Measurements from ENCODE around the gene NDUFC2. TPM values are rescaled to one million over a fixed set of nuclear protein-coding genes. Genes with fewer than 3 reads are reported as not detected.
"Not testable (repeated sequence)": the region's sequence is repeated elsewhere in the genome, so short reads cannot be mapped to it uniquely, and the experiment has no call there.

NDUFC2 gene
- total and polyA plus RNA-seq, 2 donors (not counting 3 experiments of a cell fraction or from before 2014, with no cell fraction given), result 226 to 318 TPM

DNA sequence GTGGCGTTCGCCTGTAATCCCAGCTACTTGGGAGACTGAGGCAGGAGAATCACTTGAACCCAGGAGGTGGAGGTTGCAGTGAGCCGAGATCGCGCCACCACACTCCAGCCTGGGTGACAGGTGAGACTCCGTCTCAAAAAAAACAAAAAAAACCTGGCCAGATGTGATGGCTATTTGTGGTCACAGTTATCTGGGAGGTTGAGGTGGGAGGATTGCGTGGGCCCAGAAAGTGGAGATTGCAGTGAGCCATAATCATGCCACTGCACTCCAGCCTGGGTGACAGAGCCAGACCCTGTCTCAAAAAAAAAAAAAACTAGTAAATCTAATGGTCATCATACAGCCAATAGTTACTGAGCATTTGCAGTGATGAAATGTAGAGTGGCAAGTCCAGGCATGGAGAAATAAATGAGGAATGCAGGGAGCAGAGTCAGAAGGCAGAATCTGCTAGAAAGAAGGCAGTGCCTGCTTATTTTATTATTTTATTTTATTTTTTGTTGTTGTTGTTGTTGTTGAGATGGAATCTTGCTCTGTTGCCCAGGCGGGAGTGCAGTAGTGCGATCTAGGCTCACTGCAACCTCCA lies 19.8 kb downstream of the NDUFC2 start:
- FAIRE-seq; DNase-seq (ENCODE audit: low read depth, low spot score); dilution Hi-C loops (cut with MboI; ENCODE audit: extremely low pct_ligation_motif_present, low sequenced_read_pairs); intact Hi-C loops (cut with micrococcal nuclease); H3K36me3 ChIP-seq (ENCODE audit: control insufficient read depth in 2 of 2, extremely low read depth in 1 of 2, insufficient read depth in 2 of 2, low read length in 2 of 2); H3K9me1 ChIP-seq (replicated peaks; ENCODE audit: control insufficient read depth, extremely low read depth, insufficient read depth, low read length); H2AFZ ChIP-seq (ENCODE audit: low read depth, low read length); H3K9ac ChIP-seq (replicated peaks; ENCODE audit: extremely low read depth, insufficient read depth, low read length); H3K4me2 ChIP-seq (ENCODE audit: insufficient read depth, low read length); H4K20me1 ChIP-seq (replicated peaks; ENCODE audit: control insufficient read depth, extremely low read depth, insufficient read depth, low read length); H3K9me3 ChIP-seq (replicated peaks; ENCODE audit: control insufficient read depth, insufficient read depth, low read length); POLR2A ChIA-PET; H3K27ac ChIP-seq (ENCODE audit: insufficient read depth, low read depth, low read length); H3K79me2 ChIP-seq (ENCODE audit: control insufficient read depth, insufficient read depth, low read length); H3K4me3 ChIP-seq (replicated peaks in 1 of 3; ENCODE audit: insufficient read depth in 1 of 3, low read depth in 1 of 3, low read length in 3 of 3); H3K4me1 ChIP-seq (ENCODE audit: control insufficient read depth, extremely low read depth, insufficient read depth, low read length); CTCF ChIA-PET; BruUV-seq (replicated peaks); H3K27me3 ChIP-seq (ENCODE audit: control insufficient read depth in 2 of 2, insufficient read depth in 2 of 2, low read length in 2 of 2): not testable (repeated sequence)

DNA sequence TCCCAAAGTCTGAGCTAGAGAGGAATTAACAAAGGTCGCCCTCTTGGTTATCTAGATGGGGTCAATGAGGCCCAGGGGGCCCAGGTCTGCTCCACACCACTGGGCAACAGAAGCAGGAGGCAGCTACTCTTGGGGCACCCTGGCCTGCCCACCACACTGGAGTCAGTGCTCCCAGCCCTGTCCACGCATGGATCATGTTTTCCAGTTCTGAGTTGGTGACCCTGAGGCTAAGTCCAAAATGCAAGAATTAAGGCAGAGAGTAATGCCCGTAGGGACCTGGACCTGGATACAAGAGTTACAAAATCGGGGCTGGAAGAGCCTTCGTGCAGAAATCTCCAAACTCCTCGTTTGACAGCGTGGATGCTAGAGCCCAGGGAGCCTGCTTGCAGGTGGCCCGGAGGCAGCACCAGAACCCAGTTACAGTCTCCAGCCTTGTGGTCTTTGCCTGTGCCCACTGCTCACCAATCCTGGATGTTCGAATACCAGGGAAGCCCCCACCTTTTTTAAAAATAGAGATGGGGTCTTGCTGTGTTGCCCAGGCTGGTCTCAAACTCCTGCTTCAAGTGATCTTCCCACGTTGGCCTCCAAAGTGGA lies 22.1 kb downstream of the NDUFC2 start:
- Histone ChIP-seq H2AFZ (ENCODE audit: low read depth, low read length) (no peak overlapping the region), H3K4me3 (replicated peaks in 1 of 3; ENCODE audit: insufficient read depth in 1 of 3, low read depth in 1 of 3, low read length in 3 of 3) (no peak overlapping the region), H3K4me1 (ENCODE audit: control insufficient read depth, extremely low read depth, insufficient read depth, low read length) (no peaks in the 10 kb centered on the region), H3K4me2 (ENCODE audit: insufficient read depth, low read length) (no peak overlapping the region), H3K9me1 (replicated peaks; ENCODE audit: control insufficient read depth, extremely low read depth, insufficient read depth, low read length) (no peaks in the 10 kb centered on the region), H3K36me3 (ENCODE audit: control insufficient read depth in 2 of 2, extremely low read depth in 1 of 2, insufficient read depth in 2 of 2, low read length in 2 of 2) (no peaks in the 10 kb centered on the region), H3K9ac (replicated peaks; ENCODE audit: extremely low read depth, insufficient read depth, low read length) (no peak overlapping the region), H3K79me2 (ENCODE audit: control insufficient read depth, insufficient read depth, low read length) (no peaks in the 10 kb centered on the region), H3K9me3 (replicated peaks; ENCODE audit: control insufficient read depth, insufficient read depth, low read length) (no peaks in the 10 kb centered on the region), H3K27me3 (ENCODE audit: control insufficient read depth in 2 of 2, insufficient read depth in 2 of 2, low read length in 2 of 2) (no peaks in the 10 kb centered on the region), H3K27ac (ENCODE audit: insufficient read depth, low read depth, low read length) (no peak overlapping the region), H4K20me1 (replicated peaks; ENCODE audit: control insufficient read depth, extremely low read depth, insufficient read depth, low read length) (no peaks in the 10 kb centered on the region)
- intact Hi-C loops (cut with micrococcal nuclease), result no loop called here
- dilution Hi-C loops (cut with MboI; ENCODE audit: extremely low pct_ligation_motif_present, low sequenced_read_pairs), result no loop called here
- POLR2A ChIA-PET, result no interaction called here
- DNase-seq (ENCODE audit: low read depth, low spot score) (no peak), FAIRE-seq (no peak)
- BruUV-seq (replicated peaks), result no TSS peak
- TF ChIP-seq POLR2A (IDR thresholded peaks at IDR 0.05; ENCODE audit: low read depth, low read length) (no peak), FOS (IDR thresholded peaks at IDR 0.05; ENCODE audit: borderline replicate concordance, insufficient read depth, low read length) (no peak), GATA2 (IDR thresholded peaks at IDR 0.05; ENCODE audit: insufficient read depth, insufficient read length, low read depth, low read length) (no peak), POLR2AphosphoS5 (IDR thresholded peaks at IDR 0.05; ENCODE audit: insufficient read depth, low read depth, low read length) (no peak), JUN (IDR thresholded peaks at IDR 0.05; ENCODE audit: borderline replicate concordance, insufficient read depth, insufficient read length, low read depth) (no peak), EZH2 (IDR thresholded peaks at IDR 0.05; ENCODE audit: borderline replicate concordance, low read depth, low read length, severe bottlenecking) (no peak), MYC (IDR thresholded peaks at IDR 0.05; ENCODE audit: low read depth, low read length) (no peak)
- TF ChIP-seq, protein P1, sequence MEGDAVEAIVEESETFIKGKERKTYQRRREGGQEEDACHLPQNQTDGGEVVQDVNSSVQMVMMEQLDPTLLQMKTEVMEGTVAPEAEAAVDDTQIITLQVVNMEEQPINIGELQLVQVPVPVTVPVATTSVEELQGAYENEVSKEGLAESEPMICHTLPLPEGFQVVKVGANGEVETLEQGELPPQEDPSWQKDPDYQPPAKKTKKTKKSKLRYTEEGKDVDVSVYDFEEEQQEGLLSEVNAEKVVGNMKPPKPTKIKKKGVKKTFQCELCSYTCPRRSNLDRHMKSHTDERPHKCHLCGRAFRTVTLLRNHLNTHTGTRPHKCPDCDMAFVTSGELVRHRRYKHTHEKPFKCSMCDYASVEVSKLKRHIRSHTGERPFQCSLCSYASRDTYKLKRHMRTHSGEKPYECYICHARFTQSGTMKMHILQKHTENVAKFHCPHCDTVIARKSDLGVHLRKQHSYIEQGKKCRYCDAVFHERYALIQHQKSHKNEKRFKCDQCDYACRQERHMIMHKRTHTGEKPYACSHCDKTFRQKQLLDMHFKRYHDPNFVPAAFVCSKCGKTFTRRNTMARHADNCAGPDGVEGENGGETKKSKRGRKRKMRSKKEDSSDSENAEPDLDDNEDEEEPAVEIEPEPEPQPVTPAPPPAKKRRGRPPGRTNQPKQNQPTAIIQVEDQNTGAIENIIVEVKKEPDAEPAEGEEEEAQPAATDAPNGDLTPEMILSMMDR (IDR thresholded peaks at IDR 0.05; ENCODE audit: extremely low read depth in 1 of 2, insufficient read depth in 1 of 2, low read depth in 1 of 2, low read length in 2 of 2), result no peak
- TF ChIP-seq, protein P2, sequence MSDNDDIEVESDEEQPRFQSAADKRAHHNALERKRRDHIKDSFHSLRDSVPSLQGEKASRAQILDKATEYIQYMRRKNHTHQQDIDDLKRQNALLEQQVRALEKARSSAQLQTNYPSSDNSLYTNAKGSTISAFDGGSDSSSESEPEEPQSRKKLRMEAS (IDR thresholded peaks at IDR 0.05; ENCODE audit: insufficient read depth, insufficient read length), result no peak
- CTCF ChIA-PET, result interaction anchor here (0.5 to 1.0 kb wide), 2 partner anchors 8 to 131 kb away, joined by 3 to 4 read pairs; partner anchors contain the start of gene KCTD21

All from endothelial cell of umbilical vein (primary cell).